CD4-positive, alpha-beta T cell treated with Interleukin-17A for 1 hour (primary cell): ENCODE results near the gene MS4A6A.
A peak's percentile ranks its signal among the peaks of the same experiment; 100 is the strongest.
"Not testable (repeated sequence)": the region's sequence is repeated elsewhere in the genome, so short reads cannot be mapped to it uniquely, and the experiment has no call there.

Experiments used
- DNase-seq: peaks from one replicate; pipeline ENCODE4 v3.0.0-alpha.2; 2020

MS4A6A gene

GRCh38 chr11:60183591-60184205 lies 815 bp upstream of the MS4A6A start:
- DNase-seq: no peak

GRCh38 chr11:60175860-60176275 lies 7.0 kb downstream of the MS4A6A start:
- no peak for DNase-seq

GRCh38 chr11:60172011-60172410 lies 10.9 kb downstream of the MS4A6A start:
- no peak for DNase-seq

GRCh38 chr11:60170566-60170965 lies 12.3 kb downstream of the MS4A6A start:
- no peak for DNase-seq

GRCh38 chr11:60169264-60169915 lies 13.5 kb downstream of the MS4A6A start:
- no peak for DNase-seq

GRCh38 chr11:60168306-60168705 lies 14.6 kb downstream of the MS4A6A start:
- DNase-seq: no peak

- no peak for DNase-seq
Observed at GRCh38 chr11:60165951-60166350, 16.9 kb downstream of the MS4A6A start.

GRCh38 chr11:60165538-60165937 lies 17.3 kb downstream of the MS4A6A start:
- DNase-seq: no peak

- DNase-seq: no peak
Observed at GRCh38 chr11:60164550-60165075, 18.3 kb downstream of the MS4A6A start.

- no peak for DNase-seq
Observed at GRCh38 chr11:60161766-60162165, 21.1 kb downstream of the MS4A6A start.

GRCh38 chr11:60161107-60161506 lies 21.8 kb downstream of the MS4A6A start:
- DNase-seq: no peak

GRCh38 chr11:60159868-60160267 lies 23.0 kb downstream of the MS4A6A start:
- no peak for DNase-seq

GRCh38 chr11:60159284-60159683 lies 23.6 kb downstream of the MS4A6A start:
- no peak for DNase-seq

- DNase-seq: no peak
Observed at GRCh38 chr11:60158636-60159035, 24.2 kb downstream of the MS4A6A start.

- no peak for DNase-seq
Observed at GRCh38 chr11:60155931-60156330, 27.0 kb downstream of the MS4A6A start.

- DNase-seq: not testable (repeated sequence)
Observed at GRCh38 chr11:60152727-60153126, 30.2 kb downstream of the MS4A6A start.

- DNase-seq: no peak
Observed at GRCh38 chr11:60150279-60150678, 32.6 kb downstream of the MS4A6A start.

GRCh38 chr11:60145677-60146076 lies 37.2 kb downstream of the MS4A6A start:
- DNase-seq: no peak

GRCh38 chr11:60143768-60144167 lies 39.1 kb downstream of the MS4A6A start:
- DNase-seq: no peak

- no peak for DNase-seq
Observed at GRCh38 chr11:60133917-60134316, 49.0 kb downstream of the MS4A6A start.

GRCh38 chr11:60131912-60132311 lies 51.0 kb downstream of the MS4A6A start:
- no peak for DNase-seq

- peak; percentile 23 for DNase-seq
Observed at GRCh38 chr11:60130496-60130895, 52.4 kb downstream of the MS4A6A start.

GRCh38 chr11:60129853-60130252 lies 53.0 kb downstream of the MS4A6A start:
- no peak for DNase-seq

- DNase-seq: not testable (repeated sequence)
Observed at GRCh38 chr11:60128866-60129265, 54.0 kb downstream of the MS4A6A start.

- no peak for DNase-seq
Observed at GRCh38 chr11:60128376-60128775, 54.5 kb downstream of the MS4A6A start.
